HG03520 (cell line): Measurements from ENCODE around the gene SMARCD3.

Experiments
- ATAC-seq: cut with Tn5 transposase; IDR thresholded peaks from one replicate; pipeline ENCODE4 v1.9.1; 2021; ENCODE audit warnings: mild to moderate bottlenecking, moderate library complexity; ENCODE audit not compliant: unreplicated experiment

SMARCD3 gene

DNA sequence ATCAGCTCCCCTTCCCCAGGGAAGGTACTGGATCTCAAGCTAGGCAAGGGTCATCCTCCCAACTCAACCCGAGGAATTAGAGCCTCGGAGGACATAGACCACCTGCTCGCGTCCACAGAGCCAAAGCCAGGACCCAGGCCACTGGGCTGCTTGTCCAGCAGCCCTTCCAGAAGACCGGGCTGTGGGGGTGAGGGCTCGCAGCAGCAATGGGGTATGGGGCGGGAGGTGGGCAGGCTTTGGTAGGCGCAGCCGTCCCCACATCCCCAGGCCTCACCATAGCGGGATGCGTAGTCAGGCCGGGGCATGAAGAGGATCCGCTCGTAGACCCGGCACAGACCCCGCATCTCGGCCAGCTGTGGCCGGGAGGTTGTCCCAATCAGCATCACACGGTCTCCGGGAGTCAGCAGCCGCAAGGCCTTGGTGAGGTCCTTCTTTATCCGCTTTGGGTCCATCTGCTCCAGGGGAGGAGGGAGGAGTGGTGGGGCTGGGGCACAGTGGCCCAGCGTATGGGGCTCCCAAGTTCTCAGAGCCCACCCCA lies 56.4 kb downstream of the SMARCD3 start:
- ATAC-seq: no peak

GRCh38 chr7:151191544-151191943 lies 57.0 kb downstream of the SMARCD3 start:
- no peak for ATAC-seq

- ATAC-seq: no peak
Measured at GRCh38 chr7:151189038-151189437, 59.5 kb downstream of the SMARCD3 start.
